Activated CD4-positive, alpha-beta T cell treated with anti-CD3 and anti-CD28 coated beads, Interleukin-10, Interleukin-2, amounts not matched to agents 100 ng/mL and 50 ng/mL, durations not matched to agents 16 hours and 8 hours (primary cell): Measurements from ENCODE around the gene GALNT18.

Experiments used
- DNase-seq: peaks from one replicate; pipeline ENCODE4 v3.0.0-alpha.2; 2020

Gene GALNT18

DNA sequence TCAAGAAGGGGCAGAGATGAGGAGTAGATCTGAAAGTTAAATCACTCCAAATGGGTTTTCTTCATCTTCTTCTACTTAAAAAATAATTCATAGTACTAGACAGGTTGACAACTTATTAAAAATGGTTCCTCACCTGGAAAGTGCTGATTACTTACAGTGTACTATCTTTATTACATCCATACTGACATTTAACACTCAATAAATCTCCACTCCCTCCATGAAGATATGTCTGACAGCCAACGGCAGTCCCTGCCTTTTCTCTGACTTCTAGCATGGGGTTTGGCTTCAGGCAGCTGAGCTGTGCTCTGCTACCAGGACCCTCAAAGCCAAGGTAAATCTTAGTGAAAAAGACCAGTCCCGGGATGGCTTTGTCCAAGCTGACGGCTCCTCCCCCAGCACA lies 135.4 kb downstream of the GALNT18 start:
- no peak for DNase-seq

DNA sequence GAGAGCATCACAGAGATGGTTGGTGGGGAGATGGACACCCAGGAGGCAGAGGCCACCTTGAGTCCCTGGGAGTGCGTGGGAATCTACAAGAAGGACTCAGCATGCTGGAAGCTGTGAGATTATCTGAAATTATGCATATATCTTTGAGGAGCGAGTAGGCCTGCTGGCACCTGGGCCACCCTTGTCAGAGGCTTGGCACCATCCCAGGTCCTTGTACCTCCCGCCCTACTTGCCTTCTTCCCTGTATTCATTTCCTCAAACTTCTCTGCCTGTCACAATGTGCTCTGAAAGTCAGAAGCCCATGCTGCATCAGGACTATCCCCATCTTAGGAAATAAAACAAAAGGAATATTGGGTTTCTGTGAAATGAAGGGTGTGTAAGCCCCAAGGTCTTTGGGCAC lies 135.8 kb downstream of the GALNT18 start:
- DNase-seq: no peak

DNA sequence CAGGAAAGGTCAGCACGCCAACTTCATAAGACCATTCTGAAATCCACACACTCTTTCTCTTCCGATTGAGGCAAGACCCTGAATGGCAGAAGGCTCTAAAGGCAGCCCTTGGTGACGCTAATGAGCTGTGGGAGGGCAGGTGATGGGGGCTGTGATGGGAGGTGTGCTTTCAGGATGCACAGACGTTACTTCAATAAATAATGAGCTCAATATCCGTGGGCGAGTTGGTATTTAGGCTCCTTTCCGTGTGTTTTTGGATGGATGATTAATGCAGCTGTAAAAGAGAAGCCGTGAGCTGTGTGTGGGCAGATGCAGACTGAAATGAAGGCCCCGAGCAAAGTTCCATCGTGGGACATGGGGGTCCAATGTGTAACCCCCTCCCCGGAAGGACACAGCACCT lies 138.2 kb downstream of the GALNT18 start:
- DNase-seq: no peak

DNA sequence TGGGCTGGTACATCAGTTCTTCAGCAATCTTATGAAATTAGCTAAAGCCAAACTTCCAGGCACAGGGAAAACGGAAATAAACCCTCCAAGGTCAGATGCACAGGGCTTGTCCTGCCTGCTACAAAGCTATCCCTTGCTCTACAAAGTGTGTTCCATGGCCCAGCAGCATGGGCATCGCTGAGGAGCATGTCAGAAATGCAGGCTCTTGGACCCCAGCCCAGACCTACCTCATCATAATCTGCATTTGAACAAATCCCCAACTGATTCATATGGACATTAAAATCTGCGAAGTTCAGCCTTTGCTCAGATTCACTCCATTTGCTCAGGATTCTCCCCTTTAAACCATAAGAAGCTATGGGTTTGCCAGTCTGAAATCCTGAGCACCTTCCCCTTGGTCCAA lies 139.1 kb downstream of the GALNT18 start:
- no peak for DNase-seq

DNA sequence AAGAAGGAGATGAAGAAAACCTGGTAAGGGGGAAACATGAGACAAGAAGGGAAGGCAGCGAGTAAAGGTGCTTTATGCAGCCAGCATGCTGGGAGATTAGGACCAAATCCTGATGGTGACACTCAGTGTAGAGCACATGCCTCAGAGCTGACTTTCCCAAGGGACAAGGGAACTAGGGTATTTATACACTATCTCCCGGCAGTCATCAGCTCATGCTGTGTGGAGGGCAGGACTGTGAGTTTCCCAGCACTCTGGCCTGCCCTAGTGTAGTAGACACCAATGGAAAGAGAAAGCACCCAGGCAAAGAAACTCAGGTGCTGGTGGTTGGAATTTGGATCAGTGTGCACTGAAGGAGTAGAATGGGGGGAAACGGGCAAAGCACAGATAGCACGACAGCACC lies 140.4 kb downstream of the GALNT18 start:
- no peak for DNase-seq

DNA sequence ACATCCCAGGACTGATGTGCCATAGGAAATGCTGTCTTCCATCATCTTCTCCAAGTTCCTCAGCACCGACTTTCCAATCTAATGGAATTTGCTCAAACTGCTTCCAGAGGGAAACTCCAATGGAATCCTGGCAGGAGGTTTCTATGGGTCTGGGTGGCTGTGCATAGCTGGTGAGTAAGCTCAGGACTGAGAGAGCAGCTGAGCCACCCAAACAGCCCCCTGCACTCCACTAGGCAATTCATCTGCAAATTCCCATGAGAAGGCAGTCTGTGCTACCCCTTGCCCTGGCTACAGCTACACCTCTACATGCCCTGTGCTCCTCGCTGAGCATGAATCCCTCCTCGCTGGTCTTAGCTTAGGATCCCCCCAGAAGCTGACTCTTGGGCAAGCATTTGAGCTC lies 140.8 kb downstream of the GALNT18 start:
- no peak for DNase-seq

DNA sequence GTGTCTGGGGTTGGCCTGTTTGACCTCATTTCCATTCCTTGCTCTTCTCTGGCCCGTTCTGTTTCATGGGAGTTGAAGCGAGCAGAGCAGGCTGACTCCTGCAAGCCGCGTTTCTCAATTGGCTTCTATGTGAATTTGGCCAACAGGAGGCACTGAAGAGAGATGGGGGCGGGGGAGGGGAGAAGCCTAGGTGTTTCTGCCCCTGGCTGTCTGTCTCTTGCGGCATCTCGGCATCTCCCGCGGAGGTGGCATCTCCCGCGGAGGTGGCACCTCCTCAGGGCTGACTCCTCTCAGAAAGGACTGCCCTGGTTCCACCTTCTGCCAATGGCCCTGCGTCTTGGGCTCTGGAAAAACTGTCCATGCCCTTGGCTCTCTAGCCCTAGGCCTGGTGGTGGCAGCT lies 143.1 kb downstream of the GALNT18 start:
- DNase-seq: no peak

DNA sequence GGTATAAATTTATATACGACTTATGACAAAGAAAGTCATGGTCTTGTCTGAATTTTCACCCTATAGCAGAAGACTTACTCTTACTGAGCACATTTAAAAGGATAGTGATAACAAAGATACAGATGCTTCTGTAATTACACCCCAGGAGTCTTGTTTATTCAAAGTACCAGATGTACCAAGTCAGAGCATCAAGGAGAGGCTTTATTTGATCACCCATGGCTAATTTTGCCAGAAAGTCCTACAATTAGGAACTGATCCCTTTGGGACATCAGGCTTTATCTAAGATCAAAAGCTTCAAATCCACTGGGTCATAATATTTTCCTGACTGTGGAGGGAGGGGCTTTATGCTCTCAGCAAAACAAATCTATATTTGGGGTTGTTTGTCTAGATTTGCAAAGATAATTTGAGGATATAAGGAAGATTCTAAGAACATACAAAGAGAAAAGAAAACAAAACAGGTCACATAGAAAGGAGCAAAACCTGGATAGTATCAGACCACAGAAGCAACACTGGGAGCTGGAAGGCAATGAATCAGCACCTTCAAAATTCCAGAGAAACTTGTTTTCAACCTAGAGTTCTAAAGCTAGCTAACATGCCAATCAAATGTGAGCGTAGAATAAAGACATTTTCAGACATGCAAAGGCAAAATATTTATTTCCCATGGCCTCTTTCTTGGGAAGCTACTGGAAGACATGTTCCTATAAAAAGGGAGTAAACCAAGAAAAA lies 143.9 kb downstream of the GALNT18 start:
- no peak for DNase-seq

DNA sequence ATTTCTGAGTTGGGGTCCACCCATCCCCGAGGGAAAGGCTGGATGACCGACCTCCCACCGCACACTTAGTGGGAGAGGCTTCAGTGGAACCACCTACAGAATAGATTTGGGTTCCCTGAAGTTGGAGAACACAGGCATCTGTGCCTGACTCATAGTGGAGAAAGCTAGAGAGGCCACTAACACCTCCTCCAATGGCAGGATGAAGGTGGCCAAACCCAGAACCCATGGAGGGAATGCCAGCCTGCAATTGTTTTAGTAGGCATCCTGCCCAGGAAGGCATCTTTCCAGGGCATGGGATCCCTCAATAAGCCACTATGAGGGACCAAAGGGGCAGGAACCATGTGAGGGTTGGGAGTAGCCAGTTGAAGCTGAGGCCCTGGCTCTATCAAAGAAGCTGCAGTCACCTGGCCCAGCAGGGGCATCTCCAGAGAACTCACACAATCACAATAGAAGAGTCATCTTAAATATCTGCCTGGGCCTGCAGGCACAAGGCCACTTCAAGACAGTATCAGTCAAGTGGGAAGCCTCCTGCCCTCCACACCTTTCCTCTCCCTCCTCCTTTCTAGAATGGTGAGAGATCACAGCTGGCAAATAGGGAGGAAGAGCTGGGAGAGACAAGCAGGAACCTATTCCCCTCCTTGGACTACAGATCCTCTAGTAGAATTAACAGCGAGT lies 144.7 kb downstream of the GALNT18 start:
- DNase-seq: no peak

DNA sequence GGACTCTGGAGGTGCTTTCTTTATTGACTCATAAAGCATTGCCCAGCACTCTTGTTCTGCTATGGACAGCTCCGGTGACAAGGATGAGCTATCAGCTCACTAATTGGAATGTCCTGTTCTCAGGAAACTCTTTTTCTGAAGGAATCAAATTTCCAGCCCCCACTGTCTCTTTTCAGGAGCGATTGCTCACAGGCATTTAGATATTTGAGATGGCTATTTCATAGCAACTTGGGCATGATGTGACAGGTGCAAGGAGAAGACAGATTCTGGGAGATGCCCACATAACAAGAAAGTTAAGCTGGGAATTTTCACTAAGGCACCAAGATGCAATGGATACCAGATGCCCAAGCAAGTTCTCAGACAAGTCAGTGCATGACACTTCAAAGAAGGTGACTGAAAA lies 145.3 kb downstream of the GALNT18 start:
- no peak for DNase-seq

DNA sequence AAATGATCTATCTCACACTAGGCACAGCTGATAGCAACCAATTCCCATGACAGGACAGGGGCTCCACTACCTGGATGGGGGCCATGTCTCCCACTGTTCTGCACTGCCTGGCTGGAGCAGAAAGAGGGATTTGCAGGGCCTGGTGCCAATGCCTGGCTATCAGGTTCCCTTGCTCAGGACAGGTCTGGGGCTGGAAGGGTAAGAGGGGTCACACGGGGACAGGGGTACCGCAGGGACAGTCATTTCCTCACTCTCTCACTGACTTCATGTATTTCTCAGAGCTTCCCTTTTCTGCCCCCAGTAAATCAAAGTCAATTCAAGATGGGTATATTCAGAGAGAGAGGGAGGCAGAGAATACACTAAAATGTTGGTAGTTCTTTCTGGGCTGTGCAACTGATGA lies 149.7 kb downstream of the GALNT18 start:
- DNase-seq: no peak

DNA sequence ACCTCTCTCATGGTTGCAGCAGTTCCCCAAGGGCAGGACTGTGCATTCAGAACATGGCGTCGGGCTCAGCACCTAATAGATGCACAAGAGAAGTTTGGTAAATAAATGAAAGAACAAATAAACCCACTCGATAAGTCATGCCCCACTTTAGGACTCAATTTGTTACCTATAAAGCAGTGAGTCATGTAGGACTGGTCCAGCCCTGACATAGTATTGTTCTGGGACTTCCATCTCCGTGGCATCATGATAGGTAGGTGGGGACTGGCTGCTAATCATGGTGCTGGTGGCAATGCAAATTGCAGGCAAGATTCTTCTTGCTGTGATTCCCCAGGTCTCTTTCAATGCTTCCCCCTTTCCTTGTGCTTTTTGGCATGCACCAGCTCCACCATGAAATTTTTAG lies 150.6 kb downstream of the GALNT18 start:
- no peak for DNase-seq

DNA sequence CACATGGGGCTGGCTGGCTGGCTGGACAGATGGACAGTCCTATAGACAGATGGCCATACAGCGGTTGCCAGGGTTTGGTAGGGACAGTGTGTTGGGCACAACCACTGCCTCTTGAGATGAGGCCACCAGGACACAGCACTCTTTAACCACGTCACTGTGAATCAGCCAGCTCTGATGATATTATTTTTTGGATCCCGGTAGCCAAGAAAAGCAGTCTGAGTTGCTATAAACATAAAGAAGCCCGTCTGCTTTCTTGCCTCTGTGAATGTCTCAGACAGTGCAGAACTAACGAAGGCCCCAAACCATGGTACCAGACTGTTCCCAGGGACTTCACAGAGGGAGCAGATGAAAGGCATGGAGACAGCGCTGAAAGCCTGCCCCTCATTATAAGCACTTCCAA lies 152.9 kb downstream of the GALNT18 start:
- DNase-seq: no peak

DNA sequence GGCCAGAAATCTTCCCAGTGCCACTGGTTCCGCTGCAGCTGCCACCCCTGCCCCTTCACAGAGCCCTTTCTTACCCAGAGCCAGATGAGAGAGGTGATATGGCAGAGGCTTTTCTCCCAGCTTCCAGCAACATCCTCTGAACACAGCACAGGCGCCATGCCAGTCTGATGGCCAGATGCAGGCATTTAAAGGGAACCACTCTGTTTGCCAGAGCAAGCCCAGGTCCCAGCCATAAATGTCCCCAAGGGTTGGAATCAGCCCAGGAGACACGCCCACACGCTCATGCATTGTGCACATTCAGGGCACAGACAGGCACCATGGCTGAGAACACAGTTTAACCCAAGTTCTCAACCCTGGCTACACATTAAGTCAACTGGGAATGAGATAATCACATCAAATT lies 154.5 kb downstream of the GALNT18 start:
- DNase-seq: no peak

DNA sequence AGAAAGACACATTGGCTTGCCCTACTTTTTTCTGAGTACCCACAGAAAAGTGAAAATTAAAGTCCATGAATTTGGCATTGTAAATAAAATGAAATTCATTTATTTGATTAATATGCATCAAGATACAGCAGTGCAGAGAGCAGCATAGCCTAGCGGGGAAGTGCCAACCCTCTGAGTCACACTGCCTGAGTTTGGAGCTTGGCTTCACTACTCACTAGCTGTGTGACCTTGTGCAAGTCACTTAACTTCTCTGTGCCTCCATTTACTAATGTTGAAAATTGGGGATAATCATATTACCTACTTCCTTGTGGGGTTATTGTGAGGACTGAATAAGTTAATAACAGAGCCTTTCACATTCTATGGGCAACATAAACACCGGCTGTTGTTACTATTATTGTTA lies 157.2 kb downstream of the GALNT18 start:
- DNase-seq: no peak

DNA sequence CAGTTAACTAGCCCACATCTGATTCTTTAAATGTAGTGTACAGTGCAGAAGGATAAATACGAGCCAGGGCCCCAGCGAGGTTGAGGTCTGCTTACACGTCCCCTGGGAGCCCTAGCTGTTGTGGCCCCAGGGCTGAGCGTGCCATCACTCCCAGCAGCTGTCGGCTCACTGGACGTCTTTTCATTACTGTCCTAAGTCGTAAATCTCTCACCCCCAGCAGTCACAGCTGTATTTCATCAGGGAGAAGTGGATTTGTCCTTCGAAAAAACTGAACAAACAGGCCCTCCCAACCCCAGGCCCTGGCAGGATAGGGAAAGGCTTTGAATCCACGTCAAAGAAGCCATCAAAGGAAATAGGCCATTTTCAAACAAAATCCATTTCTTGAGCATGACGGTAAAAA lies 158.4 kb downstream of the GALNT18 start:
- no peak for DNase-seq

DNA sequence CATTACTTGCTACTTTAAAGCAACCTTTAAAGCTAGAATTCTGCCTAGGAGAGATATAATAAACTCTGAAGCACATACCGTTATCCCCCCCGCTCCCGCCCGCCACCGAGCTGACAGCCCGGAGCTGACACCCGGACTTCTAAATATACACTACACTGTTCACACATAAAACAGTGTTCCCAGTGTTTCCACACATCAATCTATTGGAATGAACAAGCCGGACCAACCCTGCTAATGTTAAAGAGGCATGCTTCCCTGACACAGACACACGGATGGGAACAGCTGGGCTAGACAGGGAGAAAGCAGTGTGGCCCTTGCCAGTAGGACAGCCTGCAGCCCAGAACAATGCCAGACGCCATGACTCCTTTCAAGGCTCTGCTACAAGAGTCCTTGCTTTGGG lies 160.3 kb downstream of the GALNT18 start:
- no peak for DNase-seq

DNA sequence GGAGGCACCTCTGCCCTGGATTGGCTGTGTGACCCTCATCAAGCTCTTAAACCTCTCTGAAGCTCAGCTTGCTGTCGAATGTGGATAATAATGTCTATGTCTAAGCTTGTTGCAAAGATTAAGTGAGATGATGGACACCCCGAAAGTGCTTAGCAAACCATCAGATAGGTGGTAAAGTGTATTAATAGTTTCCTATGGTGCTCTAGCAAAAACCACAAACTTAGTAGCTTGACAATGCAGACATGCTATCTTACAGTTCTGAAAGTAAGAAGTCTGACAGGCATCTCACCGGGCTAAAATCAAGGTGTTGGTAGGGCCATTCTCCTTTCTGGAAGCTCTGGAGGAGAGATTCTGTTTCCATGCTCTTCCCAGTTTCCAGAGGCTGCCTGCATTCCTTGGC lies 162.2 kb downstream of the GALNT18 start:
- DNase-seq: no peak

DNA sequence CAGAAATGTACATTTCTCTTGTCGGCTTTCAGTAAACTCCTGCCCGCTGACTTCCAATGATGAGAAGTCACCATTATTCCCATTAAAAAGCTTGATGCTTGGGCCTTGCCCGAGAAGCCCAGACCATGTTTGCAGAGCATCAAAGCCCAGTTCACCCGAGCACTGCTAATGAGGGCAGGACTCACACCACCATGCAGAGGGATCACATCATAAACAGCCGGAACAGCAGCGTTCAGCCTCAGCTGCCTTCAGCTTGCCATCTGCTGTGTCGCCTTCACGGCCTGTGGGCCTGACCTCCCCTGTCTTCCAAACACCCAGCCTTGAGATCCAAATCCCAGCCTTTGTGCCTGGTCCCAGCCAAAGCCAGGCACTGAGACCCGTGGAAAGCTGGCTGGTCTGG lies 163.3 kb downstream of the GALNT18 start:
- DNase-seq: no peak

DNA sequence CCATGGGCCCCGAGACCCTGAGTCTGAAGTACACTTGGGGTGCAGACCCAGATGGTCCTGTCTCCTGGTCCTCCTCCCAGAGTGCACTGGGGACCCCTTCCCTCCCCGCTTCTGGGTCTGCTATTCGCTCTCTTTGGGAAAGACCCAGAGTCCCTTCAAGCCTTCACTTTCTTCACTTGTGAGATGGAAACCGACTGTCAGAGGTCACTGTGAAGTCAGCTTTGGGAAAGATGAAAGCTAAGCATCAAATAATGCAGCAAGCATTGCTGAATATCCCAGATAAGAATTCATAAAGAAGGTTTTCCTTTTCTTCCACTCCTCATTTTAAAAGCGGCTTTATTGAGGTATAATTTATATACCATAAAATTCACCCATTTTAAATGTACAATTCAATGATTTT lies 163.8 kb downstream of the GALNT18 start:
- DNase-seq: no peak

DNA sequence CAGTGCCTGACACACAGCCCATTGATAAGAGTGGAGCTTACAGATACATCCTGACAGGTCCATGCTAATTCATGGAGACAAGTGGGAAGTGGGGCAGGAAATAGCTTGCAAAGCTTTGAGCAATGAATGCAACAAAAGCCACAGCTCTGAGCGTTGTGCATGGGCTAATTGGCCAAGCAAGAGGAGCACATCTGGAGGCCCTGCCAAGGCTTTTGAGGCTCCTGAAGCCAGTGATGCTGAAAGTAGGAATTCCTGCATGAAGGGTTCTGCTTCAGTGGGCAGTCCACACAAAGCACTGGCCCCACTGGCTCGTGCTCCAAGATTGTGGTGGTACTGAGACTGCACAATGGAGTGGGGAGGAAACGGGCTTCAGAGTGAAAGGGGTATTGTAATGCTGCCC lies 164.9 kb downstream of the GALNT18 start:
- DNase-seq: no peak

DNA sequence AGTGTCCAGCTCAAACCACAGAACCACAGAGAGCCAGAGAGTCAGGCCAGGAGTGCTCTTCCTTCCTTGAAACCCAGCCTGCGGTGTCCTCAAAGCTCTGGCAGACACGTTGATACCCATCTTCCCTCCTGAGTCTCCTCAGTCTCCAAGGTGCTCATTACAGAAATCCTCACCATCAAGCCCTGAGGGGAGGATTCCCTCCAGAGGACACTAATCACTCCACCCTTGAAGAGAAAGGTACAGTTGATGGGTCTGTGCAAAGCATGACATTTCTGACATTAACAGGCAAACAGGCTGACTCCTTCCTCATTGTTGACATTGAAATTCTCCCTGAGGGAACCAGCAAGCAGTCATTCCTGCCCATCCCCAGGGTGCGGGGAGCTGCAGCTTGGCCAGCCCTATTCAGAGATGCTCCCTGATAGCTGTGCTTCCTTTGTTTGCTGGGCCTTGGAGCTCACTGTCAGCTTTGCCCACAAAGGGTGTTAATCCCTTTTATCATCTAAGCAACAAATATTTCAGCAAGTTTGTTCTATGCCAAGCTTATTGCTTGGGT lies 167.1 kb downstream of the GALNT18 start:
- no peak for DNase-seq

DNA sequence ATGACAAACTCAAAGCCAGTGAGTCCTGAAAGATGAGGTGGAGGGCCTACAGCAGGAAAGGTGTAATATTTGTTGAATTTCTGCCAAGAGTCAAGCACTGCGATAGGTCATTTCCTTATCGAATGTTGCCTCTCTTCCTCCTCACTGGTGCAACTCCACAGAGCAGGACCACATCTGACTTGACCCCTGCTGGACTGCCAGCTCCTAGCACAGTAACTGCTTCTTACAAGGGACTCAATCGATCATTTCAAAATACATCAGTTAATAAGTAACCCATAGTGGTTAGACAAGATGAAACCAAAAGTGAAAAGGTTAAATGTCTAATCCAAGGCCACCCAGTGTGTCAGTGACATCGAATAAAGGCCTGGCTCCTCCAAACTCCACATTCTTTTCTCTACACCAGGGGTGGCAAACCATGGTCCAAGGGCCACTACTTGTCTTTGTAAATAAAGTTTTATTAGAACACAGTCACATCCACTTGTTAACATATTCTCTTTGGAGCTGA lies 170.3 kb downstream of the GALNT18 start:
- no peak for DNase-seq

DNA sequence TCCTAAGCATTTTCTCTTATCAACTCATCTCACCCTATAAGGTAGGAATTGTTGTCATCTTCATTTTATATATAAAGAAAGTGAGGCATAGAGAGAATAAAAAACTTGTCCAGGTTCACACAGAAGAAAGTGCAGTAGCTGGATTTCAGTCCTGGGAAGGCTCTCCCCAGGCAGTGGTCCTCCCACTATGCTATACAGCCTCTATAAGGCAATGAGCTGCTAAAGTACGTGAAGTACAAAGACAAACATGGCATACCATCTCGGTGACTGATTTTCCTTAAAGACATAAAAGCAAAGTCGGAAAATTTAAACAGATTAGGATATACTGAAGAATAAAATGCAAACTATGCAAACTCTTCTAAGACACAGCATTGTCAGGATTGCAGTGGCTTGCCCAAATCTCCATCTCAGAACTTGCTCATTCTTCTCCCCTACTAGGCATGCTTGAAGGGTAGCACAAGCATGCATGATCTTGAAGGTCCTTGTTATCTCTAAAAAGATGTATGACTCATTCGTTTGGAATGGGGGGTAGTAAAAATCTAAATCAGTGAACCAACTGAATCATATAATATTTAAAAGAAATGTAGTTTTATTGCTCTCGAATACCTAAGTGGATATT lies 171.0 kb downstream of the GALNT18 start:
- DNase-seq: no peak
